HL-60 (cell line): ENCODE data around the gene MRPS18C.

Experiments
- DNase-seq, 2 experiments: peaks; one replicate each; pipeline ENCODE4 v3.0.0-alpha.2; 2010 to 2020; ENCODE audit warnings: low read depth in 1 of 2, low spot score in 1 of 2
- H3K27ac ChIP-seq: fragments of 250-450 bp; sonication (Bioruptor Pico); replicated peaks from 2 replicates; pipeline ENCODE4 v1.5.1; 2020; ENCODE audit warnings: mild to moderate bottlenecking, moderate library complexity
- H3K27me3 ChIP-seq: fragments of 250-450 bp; sonication (Bioruptor Pico); 2 replicates; pipeline ENCODE4 v1.5.1; 2021; ENCODE audit warnings: mild to moderate bottlenecking, moderate library complexity; ENCODE audit not compliant: insufficient read depth, poor library complexity, severe bottlenecking
- H3K4me3 ChIP-seq: replicated peaks from 2 replicates; pipeline ENCODE4 v1.5.1; 2011; ENCODE audit warnings: mild to moderate bottlenecking, control low read depth, low read length; ENCODE audit not compliant: insufficient read depth
- GABPA ChIP-seq: IDR thresholded peaks from 2 replicates; pipeline ENCODE4 v1.6.1; 2012; ENCODE audit warnings: low read depth
- POLR2AphosphoS5 ChIP-seq: IDR thresholded peaks from 2 replicates; pipeline ENCODE4 v1.6.1; 2012; ENCODE audit warnings: low read depth
- SPI1 ChIP-seq: IDR thresholded peaks from 2 replicates; pipeline ENCODE4 v1.6.1; 2012; ENCODE audit warnings: low read depth, mild to moderate bottlenecking, borderline replicate concordance
- TF ChIP-seq, protein P1 (sequence below): IDR thresholded peaks from 2 replicates; pipeline ENCODE4 v1.6.1; 2012; ENCODE audit warnings: low read depth; ENCODE audit not compliant: insufficient replicate concordance
- TF ChIP-seq, protein P2 (sequence below): IDR thresholded peaks from one replicate; pipeline ENCODE4 v1.5.1; 2011; ENCODE audit warnings: low read length, control low read depth, inconsistent platforms; ENCODE audit not compliant: insufficient read depth

Gene MRPS18C

GRCh38 chr4:83449009-83449408 is 6.8 kb upstream of the MRPS18C start:
- DNase-seq: no peak
- no peak for TF ChIP-seq GABPA
- TF ChIP-seq, protein P1, sequence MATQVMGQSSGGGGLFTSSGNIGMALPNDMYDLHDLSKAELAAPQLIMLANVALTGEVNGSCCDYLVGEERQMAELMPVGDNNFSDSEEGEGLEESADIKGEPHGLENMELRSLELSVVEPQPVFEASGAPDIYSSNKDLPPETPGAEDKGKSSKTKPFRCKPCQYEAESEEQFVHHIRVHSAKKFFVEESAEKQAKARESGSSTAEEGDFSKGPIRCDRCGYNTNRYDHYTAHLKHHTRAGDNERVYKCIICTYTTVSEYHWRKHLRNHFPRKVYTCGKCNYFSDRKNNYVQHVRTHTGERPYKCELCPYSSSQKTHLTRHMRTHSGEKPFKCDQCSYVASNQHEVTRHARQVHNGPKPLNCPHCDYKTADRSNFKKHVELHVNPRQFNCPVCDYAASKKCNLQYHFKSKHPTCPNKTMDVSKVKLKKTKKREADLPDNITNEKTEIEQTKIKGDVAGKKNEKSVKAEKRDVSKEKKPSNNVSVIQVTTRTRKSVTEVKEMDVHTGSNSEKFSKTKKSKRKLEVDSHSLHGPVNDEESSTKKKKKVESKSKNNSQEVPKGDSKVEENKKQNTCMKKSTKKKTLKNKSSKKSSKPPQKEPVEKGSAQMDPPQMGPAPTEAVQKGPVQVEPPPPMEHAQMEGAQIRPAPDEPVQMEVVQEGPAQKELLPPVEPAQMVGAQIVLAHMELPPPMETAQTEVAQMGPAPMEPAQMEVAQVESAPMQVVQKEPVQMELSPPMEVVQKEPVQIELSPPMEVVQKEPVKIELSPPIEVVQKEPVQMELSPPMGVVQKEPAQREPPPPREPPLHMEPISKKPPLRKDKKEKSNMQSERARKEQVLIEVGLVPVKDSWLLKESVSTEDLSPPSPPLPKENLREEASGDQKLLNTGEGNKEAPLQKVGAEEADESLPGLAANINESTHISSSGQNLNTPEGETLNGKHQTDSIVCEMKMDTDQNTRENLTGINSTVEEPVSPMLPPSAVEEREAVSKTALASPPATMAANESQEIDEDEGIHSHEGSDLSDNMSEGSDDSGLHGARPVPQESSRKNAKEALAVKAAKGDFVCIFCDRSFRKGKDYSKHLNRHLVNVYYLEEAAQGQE: no peak
- TF ChIP-seq POLR2AphosphoS5: no peak
- TF ChIP-seq, protein P2, sequence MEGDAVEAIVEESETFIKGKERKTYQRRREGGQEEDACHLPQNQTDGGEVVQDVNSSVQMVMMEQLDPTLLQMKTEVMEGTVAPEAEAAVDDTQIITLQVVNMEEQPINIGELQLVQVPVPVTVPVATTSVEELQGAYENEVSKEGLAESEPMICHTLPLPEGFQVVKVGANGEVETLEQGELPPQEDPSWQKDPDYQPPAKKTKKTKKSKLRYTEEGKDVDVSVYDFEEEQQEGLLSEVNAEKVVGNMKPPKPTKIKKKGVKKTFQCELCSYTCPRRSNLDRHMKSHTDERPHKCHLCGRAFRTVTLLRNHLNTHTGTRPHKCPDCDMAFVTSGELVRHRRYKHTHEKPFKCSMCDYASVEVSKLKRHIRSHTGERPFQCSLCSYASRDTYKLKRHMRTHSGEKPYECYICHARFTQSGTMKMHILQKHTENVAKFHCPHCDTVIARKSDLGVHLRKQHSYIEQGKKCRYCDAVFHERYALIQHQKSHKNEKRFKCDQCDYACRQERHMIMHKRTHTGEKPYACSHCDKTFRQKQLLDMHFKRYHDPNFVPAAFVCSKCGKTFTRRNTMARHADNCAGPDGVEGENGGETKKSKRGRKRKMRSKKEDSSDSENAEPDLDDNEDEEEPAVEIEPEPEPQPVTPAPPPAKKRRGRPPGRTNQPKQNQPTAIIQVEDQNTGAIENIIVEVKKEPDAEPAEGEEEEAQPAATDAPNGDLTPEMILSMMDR: no peak
- no peak for TF ChIP-seq SPI1
- Histone ChIP-seq H3K27me3 (no peaks in the 10 kb centered on the region), H3K4me3 (no peak overlapping the region), H3K27ac (no peak overlapping the region)

- H3K4me3 ChIP-seq: peak overlapping the region; percentile 92
- H3K27ac ChIP-seq: peak overlapping the region; percentile 92
- H3K27me3 ChIP-seq: no peaks in the 10 kb centered on the region
- TF ChIP-seq, protein P2: no peak
- TF ChIP-seq POLR2AphosphoS5: no peak
- TF ChIP-seq, protein P1: no peak
- TF ChIP-seq SPI1: no peak
- TF ChIP-seq GABPA: no peak
- DNase-seq: peak in 1 of 2 experiments; percentile 13
Measured at GRCh38 chr4:83454686-83455085, 1.2 kb upstream of the MRPS18C start.

DNA sequence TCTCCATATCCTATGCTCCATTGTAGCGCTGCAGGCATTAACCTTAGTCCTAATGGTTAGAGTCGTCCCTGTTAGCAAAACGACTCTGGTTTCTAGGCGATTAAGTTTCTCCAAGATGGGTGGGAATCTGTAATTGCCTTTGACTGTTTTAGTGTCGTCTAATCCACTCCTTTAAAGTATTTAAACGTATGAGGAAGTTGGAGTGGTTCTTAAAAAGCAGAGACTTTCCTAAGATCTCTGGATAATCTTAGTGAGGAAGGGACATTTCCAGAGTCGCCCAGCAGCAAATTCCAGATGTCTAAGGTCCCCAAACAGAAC is 285 bp downstream of the MRPS18C start:
- DNase-seq: peak in 1 of 2 experiments; percentile 6
- peak overlapping the region; percentile 92 for H3K4me3 ChIP-seq
- no peak for TF ChIP-seq SPI1
- TF ChIP-seq, protein P1: peak; percentile 64
- H3K27me3 ChIP-seq: no peaks in the 10 kb centered on the region
- peak overlapping the region; percentile 92 for H3K27ac ChIP-seq

DNA sequence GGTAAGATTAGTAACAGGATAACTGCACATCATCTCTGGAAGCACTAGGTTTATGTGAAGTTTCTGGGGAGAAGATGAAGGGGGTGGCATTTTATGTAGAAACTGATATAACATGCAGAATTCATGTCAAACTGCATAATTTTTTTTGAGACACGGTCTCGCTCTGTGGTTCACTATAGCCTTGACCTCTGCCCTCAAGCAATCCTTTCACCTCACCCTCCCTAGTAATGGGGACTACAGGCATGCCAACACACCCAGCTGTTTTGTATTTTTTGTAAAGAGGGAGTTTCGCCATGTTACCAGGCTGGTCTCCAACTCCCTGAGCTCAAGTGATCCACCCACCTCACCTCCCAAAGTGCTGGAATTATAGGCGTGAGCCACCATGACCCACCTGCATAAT is 17.6 kb downstream of the MRPS18C start:
- Histone ChIP-seq H3K27ac (no peak overlapping the region), H3K4me3 (no peak overlapping the region), H3K27me3 (no peaks in the 10 kb centered on the region)
- DNase-seq: no peak
- TF ChIP-seq SPI1: no peak
- TF ChIP-seq, protein P1: no peak
- no peak for TF ChIP-seq POLR2AphosphoS5
- TF ChIP-seq, protein P2: no peak
- no peak for TF ChIP-seq GABPA
